Mucosa of stomach (tissue), 1 donor: Measurements from ENCODE around the gene SNRNP70.
"Not testable (repeated sequence)": the region's sequence is repeated elsewhere in the genome, so short reads cannot be mapped to it uniquely, and the experiment has no call there.

ENCODE experiments used
- H3K27me3 ChIP-seq: one replicate; pipeline ENCODE4 v1.7.0; 2013; ENCODE audit warnings: mild to moderate bottlenecking, low read length; ENCODE audit not compliant: control insufficient read depth, insufficient read depth
- H3K36me3 ChIP-seq: one replicate; pipeline ENCODE4 v1.7.0; 2013; ENCODE audit warnings: low read length; ENCODE audit not compliant: control insufficient read depth, insufficient read depth
- H3K4me1 ChIP-seq: one replicate; pipeline ENCODE4 v1.7.0; 2013; ENCODE audit warnings: mild to moderate bottlenecking, low read length; ENCODE audit not compliant: control insufficient read depth, insufficient read depth
- H3K4me3 ChIP-seq: one replicate; pipeline ENCODE4 v1.7.0; 2013; ENCODE audit warnings: low read length
- H3K9ac ChIP-seq: one replicate; pipeline ENCODE4 v1.7.0; 2013; ENCODE audit warnings: mild to moderate bottlenecking, low read length, moderate library complexity
- H3K9me3 ChIP-seq: one replicate; pipeline ENCODE4 v1.7.0; 2013; ENCODE audit warnings: mild to moderate bottlenecking, low read length, moderate library complexity; ENCODE audit not compliant: control insufficient read depth
- donor health status: Pancreatic carcinoma.

Gene SNRNP70

DNA sequence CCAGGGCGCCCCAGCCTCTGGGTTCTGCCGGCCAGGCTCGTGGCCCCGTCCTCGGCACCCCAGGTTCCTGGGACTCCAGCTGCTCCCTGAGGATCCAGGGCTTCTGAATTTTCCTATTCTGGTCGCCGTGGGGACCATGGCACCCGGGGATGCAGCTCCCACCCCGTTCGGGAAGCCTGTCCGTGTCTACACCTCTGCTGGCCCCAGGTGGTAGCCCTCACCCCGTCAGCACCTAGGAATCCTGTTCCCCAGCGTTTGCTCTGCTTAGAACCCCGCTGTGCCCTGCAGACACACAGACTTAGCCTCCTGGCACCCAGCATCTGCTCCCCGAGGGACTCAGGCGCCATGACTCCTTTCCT is 35.1 kb downstream of the SNRNP70 start:
- Histone ChIP-seq H3K4me3 (no peak overlapping the region), H3K27me3 (peaks cover 8% of the 10 kb centered on the region), H3K9me3 (no peaks in the 10 kb centered on the region), H3K4me1 (peaks cover 28% of the 10 kb centered on the region), H3K36me3 (no peaks in the 10 kb centered on the region), H3K9ac (peak overlapping the region; percentile 31)

DNA sequence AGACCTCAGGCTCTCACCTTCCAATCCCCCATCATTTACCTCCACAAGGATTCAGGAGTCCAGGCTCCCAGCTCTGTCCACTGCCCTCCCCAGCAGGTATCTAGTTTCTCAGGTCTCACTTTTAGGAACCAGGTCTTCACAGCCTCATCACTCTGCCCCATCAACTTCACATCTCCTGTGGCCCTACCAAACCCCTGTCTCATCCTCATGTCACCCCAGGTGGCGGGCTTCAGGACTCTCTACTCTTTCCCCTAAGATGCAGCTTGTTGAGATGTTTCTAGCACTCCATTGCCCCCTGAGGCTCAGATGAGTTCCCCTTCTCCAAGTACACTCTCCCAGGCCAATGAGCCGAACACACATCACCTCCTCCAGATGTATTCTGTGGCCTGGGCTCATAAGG is 35.6 kb downstream of the SNRNP70 start:
- Histone ChIP-seq H3K4me1 (peaks cover 32% of the 10 kb centered on the region), H3K27me3 (peaks cover 8% of the 10 kb centered on the region), H3K36me3 (no peaks in the 10 kb centered on the region), H3K9ac (no peak overlapping the region), H3K9me3 (no peaks in the 10 kb centered on the region), H3K4me3 (no peak overlapping the region)

DNA sequence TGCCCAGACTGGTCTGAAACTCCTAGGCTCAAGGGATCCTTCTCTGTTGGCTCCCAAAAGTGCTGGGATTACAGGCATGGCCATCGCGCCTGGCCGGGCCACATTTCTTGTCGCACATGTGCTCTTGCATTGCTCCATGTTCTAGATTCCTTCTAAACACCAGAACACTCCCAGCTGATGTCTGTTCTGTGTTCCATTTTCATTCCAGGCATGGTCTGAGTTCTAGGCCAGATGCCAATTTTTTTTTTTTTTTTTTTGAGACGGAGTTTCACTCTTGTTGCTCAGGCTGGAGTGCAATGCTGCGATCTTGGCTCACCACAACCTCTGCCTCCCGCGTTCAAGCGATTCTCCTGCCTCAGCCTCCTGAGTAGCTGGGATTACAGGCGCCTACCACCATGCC is 36.6 kb downstream of the SNRNP70 start:
- H3K36me3 ChIP-seq, H3K27me3 ChIP-seq, H3K9me3 ChIP-seq, H3K9ac ChIP-seq, H3K4me3 ChIP-seq: not testable (repeated sequence)
- peaks cover 32% of the 10 kb centered on the region for H3K4me1 ChIP-seq

DNA sequence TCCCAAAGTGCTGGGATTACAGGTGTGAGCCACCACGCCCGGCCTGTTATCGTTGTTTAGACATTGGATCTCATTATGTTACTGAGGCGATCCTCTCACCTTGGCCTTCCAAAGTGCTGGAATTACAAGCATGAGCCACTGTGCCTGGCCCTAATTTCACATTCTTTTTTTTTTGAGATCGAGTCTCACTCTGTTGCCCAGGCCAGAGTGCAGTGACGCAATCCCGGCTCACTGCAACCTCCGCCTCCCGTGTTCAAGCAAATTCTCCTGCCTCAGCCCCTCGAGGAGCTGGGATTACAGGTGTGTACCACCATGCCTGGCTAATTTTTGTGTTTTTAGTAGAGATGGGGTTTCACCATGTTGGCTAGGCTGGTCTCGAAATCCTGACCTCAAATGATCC is 38.0 kb downstream of the SNRNP70 start:
- H3K4me1 ChIP-seq, result peaks cover 31% of the 10 kb centered on the region
- not testable (repeated sequence) for H3K9me3 ChIP-seq, H3K4me3 ChIP-seq, H3K27me3 ChIP-seq, H3K9ac ChIP-seq, H3K36me3 ChIP-seq

DNA sequence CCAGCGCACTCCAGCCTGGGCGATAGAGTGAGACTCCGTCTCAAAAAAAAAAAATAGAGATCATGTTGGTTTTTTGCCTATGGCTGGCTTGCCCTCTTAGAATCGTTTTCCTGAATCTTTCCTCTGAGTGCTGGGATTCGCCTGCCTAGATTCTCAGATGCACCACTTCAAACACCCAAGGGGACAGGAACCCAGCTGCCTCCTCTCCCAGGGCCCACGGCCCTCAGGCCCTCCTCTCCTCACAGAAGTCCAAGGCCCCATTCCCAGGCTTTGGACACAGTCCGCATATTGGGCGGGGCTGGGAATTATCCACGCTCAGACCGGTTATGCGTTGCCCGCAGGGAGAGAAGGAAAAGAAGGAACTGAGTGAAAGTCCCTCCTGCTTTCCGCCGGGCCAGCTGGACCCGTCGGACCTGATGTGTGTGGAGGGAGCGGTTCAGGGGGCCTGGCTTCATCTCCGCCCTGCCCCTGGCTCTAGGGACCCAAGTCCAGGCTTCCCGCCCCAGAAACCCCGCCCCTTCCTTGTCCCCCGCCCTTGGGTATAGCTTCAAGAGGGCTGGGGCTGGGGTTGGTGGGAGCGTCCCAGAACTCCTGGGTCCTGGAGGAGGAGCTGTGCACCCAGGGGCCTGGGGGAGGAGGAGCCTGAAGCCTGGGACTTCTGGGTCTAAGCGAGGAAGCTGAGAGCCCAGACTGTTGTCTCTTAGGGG is 39.9 kb downstream of the SNRNP70 start:
- H3K36me3 ChIP-seq, result no peaks in the 10 kb centered on the region
- peak overlapping the region; percentile 37 for H3K9ac ChIP-seq
- no peaks in the 10 kb centered on the region for H3K9me3 ChIP-seq
- no peak overlapping the region for H3K4me3 ChIP-seq
- peaks cover 29% of the 10 kb centered on the region for H3K4me1 ChIP-seq
- H3K27me3 ChIP-seq, result peaks cover 7% of the 10 kb centered on the region

DNA sequence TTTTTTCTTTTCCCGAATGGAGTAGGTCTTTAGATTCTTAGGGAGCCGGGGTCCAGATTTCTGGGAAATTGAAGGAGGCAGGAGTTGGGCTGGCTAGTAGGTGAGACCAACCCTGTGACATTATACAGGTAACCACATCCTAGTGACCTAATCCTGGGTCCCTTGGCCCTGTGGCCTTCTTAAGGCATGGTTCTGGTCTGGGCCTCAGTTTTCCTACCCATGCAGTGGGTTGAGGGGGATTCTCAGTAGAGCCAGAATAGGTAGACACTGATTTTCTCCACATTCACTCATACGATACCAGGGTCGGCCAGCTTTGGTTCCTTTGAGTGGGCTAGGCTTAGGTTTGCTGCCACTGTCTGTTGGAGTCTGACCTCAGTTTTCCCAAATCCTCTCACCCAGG is 41.3 kb downstream of the SNRNP70 start:
- Histone ChIP-seq H3K27me3 (no peaks in the 10 kb centered on the region), H3K4me1 (peaks cover 25% of the 10 kb centered on the region), H3K36me3 (no peaks in the 10 kb centered on the region), H3K9ac (no peak overlapping the region), H3K4me3 (no peak overlapping the region), H3K9me3 (no peaks in the 10 kb centered on the region)

DNA sequence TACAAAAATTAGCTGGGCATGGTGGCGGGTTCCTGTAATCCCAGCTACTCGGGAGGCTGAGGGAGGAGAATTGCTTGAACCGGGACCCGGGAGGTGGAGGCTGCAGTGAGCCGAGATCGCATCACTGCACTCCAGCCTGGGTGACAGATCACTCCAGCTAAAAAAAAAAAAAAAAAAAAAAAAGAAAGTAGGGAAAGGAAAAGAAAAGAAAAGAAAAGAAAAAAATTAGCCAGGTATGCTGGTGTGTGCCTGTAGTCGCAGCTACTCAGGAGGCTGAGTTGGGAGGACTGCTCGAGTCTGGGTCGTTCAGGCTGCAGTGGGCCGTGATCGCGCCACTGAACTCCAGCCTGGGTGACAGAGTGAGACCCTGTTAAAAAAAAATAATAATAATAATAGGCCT is 42.0 kb downstream of the SNRNP70 start:
- H3K9me3 ChIP-seq, H3K27me3 ChIP-seq, H3K36me3 ChIP-seq, H3K9ac ChIP-seq, H3K4me3 ChIP-seq: not testable (repeated sequence)
- H3K4me1 ChIP-seq, result peaks cover 25% of the 10 kb centered on the region

DNA sequence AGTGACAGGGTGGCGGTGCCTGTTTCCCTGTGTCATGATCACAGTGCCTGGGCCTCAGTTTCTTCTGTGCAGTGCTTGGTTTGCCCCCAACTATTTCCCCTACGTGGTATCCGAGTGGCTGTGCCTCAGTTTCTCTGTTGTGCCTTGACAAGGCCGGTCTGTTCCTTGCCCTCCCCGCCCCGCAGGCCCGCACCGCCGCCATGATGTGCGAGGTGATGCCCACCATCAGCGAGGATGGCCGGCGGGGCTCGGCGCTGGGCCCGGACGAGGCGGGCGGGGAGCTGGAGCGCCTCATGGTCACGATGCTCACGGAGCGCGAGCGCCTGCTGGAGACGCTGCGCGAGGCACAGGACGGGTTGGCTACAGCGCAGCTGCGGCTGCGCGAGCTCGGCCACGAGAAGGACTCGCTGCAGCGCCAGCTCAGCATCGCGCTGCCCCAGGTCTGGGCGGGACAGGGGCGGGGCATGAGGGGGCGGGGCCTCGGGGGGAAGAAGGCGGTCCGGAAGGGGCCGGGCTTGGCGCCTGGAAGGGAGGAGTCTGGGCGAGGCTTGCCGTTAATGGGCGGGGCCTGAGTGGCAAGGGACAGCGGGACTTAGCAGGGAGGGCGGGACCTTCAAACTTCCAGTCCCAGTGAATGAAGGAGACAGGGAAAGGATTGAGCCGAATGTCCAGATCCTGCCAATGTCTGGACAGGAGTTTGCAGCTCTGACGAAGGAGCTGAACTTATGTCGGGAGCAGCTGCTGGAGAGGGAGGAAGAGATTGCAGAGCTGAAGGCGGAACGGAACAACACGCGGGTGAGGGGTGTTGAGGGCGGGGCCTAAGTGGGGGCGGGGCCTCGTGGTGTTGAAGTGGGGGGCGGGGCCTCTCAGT is 42.7 kb downstream of the SNRNP70 start:
- Histone ChIP-seq H3K4me3 (no peak overlapping the region), H3K9me3 (no peaks in the 10 kb centered on the region), H3K9ac (no peak overlapping the region), H3K27me3 (no peaks in the 10 kb centered on the region), H3K4me1 (peaks cover 25% of the 10 kb centered on the region), H3K36me3 (no peaks in the 10 kb centered on the region)

DNA sequence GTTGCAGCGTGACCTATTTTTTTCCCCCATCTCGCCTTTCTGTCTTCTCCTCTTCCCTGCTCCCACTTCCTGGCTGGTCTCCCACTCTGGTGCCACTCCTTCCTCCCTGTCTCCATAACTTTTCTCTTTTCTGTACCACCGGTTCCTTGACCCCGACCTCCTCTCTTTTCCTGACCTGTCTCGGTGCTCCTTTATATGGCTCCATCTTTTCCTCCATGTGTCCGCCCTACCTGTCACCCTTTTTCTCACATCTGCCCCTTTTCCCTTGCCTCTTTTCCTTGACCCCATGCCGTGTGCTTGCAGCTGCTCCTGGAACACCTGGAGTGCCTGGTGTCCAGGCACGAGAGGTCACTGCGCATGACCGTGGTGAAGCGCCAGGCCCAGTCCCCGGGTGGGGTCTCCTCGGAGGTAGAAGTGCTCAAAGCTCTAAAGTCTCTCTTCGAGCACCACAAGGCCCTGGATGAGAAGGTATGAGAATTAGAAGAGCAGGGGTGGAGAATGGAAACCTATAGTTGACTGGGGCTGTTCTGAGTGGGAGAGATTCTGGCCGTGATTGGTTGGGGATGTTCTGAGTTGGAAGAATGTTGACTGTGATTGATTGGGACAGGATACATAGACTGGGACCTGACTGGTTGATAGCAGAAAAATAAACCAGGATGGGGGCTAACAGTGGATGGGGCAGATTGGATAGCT is 43.4 kb downstream of the SNRNP70 start:
- Histone ChIP-seq H3K9ac (no peak overlapping the region), H3K9me3 (no peaks in the 10 kb centered on the region), H3K4me3 (no peak overlapping the region), H3K36me3 (no peaks in the 10 kb centered on the region), H3K4me1 (peaks cover 32% of the 10 kb centered on the region), H3K27me3 (no peaks in the 10 kb centered on the region)

DNA sequence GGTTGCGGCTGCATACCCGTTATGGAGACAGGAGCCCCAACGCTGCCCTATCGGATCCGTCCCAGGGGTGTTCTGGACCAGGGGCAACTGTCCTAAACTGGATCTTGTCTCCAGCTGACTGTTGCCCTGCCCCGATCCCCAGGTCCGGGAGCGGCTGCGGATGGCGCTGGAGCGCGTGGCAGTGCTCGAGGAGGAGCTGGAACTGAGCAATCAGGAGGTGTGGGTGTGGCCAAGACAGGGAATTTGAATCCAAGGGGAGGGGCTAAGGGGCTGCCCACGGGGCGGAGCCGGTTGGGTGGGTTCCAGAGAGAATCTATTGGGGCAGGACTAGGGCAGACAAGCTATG is 44.0 kb downstream of the SNRNP70 start:
- Histone ChIP-seq H3K4me3 (no peak overlapping the region), H3K27me3 (no peaks in the 10 kb centered on the region), H3K4me1 (peaks cover 38% of the 10 kb centered on the region)

DNA sequence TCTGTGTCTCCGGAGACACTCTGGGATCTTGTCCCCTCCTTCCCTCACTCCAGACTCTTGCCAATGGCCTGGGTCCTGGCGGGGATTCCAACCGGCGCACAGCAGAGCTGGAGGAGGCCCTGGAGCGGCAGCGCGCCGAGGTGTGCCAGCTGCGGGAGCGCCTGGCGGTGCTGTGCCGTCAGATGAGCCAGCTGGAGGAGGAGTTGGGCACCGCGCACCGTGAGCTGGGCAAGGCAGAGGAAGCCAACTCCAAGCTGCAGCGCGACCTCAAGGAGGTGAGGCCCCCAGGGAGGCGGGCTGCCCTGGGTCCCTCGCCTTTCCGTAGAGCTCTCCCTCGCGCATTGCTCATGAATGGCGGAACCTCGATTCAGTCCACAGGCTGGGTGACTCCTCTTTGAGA is 45.1 kb downstream of the SNRNP70 start:
- H3K9me3 ChIP-seq, result no peaks in the 10 kb centered on the region
- H3K4me3 ChIP-seq, result no peak overlapping the region
- no peaks in the 10 kb centered on the region for H3K36me3 ChIP-seq
- no peaks in the 10 kb centered on the region for H3K27me3 ChIP-seq
- H3K4me1 ChIP-seq, result peaks cover 36% of the 10 kb centered on the region
- H3K9ac ChIP-seq, result no peak overlapping the region

More for the DNA sequence above, 44.0 kb downstream of the SNRNP70 start:
- Histone ChIP-seq H3K36me3 (no peaks in the 10 kb centered on the region), H3K9ac (no peak overlapping the region), H3K9me3 (no peaks in the 10 kb centered on the region)

DNA sequence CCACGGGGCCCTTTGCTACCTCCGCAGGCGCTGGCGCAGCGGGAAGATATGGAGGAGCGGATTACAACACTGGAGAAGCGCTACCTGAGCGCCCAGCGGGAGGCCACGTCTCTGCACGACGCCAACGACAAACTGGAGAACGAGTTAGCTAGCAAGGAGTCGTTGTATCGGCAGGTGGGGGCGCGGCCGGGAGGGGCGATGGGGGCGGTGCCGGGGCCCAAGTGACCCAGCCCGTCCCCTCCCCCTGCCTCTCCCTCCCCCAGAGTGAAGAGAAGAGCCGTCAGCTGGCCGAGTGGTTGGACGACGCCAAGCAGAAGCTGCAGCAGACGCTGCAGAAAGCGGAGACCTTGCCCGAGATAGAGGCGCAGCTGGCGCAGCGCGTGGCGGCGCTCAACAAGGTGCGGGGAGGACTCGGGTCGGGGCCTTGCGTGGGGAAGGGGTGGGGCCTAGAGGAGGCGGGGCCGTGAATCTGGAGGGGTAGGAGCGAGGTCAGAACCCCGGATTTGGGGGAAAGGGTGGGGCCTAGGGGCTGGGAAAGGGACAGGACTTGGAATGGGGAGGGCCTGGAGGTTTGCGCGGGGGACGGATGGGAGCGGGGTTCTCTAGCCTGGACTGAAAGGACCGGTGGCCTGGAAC is 47.8 kb downstream of the SNRNP70 start:
- no peaks in the 10 kb centered on the region for H3K27me3 ChIP-seq
- H3K4me1 ChIP-seq, result peaks cover 35% of the 10 kb centered on the region
- H3K36me3 ChIP-seq, result no peaks in the 10 kb centered on the region
- H3K9ac ChIP-seq, result peak overlapping the region; percentile 22
- peak overlapping the region; percentile 36 for H3K4me3 ChIP-seq
- H3K9me3 ChIP-seq, result no peaks in the 10 kb centered on the region
